ENCODE data around the gene MCU. TPM values are rescaled to one million over a fixed set of nuclear protein-coding genes. Genes with fewer than 3 reads are reported as not detected.

Gene MCU
- total and polyA plus RNA-seq, 7 experiments from 2014 or later: 4.8 to 14.3 (median 10.7) TPM

DNA sequence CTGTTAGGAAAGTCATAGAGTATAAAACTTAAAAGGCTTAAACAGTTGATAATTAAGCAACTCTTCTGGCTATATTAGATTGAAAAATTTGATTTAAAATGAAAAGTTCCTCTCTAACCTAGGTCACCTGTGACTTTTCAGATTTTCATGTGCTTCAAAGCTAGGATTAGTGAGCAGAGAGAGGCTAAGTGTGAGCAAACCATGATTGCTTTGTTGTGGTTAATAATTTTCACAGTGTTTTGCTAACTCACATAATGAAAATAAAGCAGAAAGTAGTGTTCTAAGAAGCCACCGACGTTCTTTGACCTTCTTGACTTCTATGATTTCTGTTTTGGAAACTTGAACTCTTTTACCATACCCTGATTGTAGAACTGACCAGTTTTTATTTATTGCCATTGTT, 126.1 kb downstream of the MCU start:
- no peak overlapping the region for H3K27ac ChIP-seq (ENCODE audit: low read depth, low read length)
- H3K9me3 ChIP-seq (ENCODE audit: control insufficient read depth in 2 of 3, low read length in 3 of 3): no peaks in the 10 kb centered on the region
- no peak overlapping the region for H3K27ac Mint-ChIP-seq
- DNase-seq: no peak
- no peaks in the 10 kb centered on the region for H3K4me1 ChIP-seq (ENCODE audit: control insufficient read depth in 2 of 2, insufficient read depth in 2 of 2, low read length in 2 of 2)
- no peaks in the 10 kb centered on the region for H3K27me3 Mint-ChIP-seq
- peaks cover 0 to 8% (median 1%) of the 10 kb centered on the region in 11 donors for H3K9me3 Mint-ChIP-seq
- ChIA-PET POLR2A (no interaction called here), CTCF (no interaction called here)
- no peak for ATAC-seq
- H3K36me3 ChIP-seq (ENCODE audit: control insufficient read depth in 2 of 3, insufficient read depth in 3 of 3, low read length in 3 of 3): no peaks in the 10 kb centered on the region
- H3K4me3 Mint-ChIP-seq: no peak overlapping the region
- intact Hi-C loops (cut with micrococcal nuclease): no loop called here
- H3K4me1 Mint-ChIP-seq: peaks cover 0 to 13% (median 3%) of the 10 kb centered on the region in 7 donors
- H3K36me3 Mint-ChIP-seq: peaks cover 0 to 12% (median 0%) of the 10 kb centered on the region in 5 donors
- H3K27me3 ChIP-seq (ENCODE audit: control insufficient read depth in 2 of 2, insufficient read depth in 2 of 2, low read length in 2 of 2): no peaks in the 10 kb centered on the region
- H3K4me3 ChIP-seq (ENCODE audit: low read length): no peak overlapping the region

DNA sequence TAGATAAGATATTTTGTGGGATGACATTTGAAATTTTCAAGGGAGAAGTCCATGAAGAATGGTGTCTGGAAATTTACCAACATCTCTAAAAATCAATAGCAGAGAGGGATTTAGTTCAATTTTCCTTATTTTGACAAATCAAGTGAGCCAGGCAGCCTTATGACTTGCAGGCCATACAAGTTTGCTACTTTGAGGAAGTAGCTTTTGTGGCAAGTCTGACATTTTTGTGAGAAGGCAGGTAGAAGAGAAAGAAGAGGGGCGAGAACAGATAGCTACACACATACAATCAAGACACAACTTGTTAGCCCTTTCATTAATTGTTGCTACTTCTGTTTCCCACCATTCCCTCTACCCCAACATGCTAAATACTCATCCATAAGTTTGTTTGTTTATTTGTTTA, 127.1 kb downstream of the MCU start:
- ChIA-PET POLR2A (no interaction called here), CTCF (interaction anchor here (0.7 kb wide), 1 partner anchor 596 kb away, joined by 3 read pairs; no protein-coding TSS in a partner anchor)
- Mint-ChIP-seq H3K27ac (peak overlapping the region in 1 of 9 donors; percentile 76), H3K27me3 (no peaks in the 10 kb centered on the region), H3K4me1 (peaks cover 0 to 13% (median 3%) of the 10 kb centered on the region in 7 donors), H3K36me3 (peaks cover 0 to 9% (median 0%) of the 10 kb centered on the region in 5 donors), H3K4me3 (no peak overlapping the region), H3K9me3 (peaks cover 0 to 8% (median 0%) of the 10 kb centered on the region in 11 donors)
- H3K9me3 ChIP-seq (ENCODE audit: control insufficient read depth in 2 of 3, low read length in 3 of 3): no peaks in the 10 kb centered on the region
- H3K27me3 ChIP-seq (ENCODE audit: control insufficient read depth in 2 of 2, insufficient read depth in 2 of 2, low read length in 2 of 2): no peaks in the 10 kb centered on the region
- ATAC-seq (no peak), DNase-seq (no peak)
- H3K4me3 ChIP-seq (ENCODE audit: low read length): no peak overlapping the region
- no peak overlapping the region for H3K27ac ChIP-seq (ENCODE audit: low read depth, low read length)
- intact Hi-C loops (cut with micrococcal nuclease): no loop called here
- H3K4me1 ChIP-seq (ENCODE audit: control insufficient read depth in 2 of 2, insufficient read depth in 2 of 2, low read length in 2 of 2): no peaks in the 10 kb centered on the region
- H3K36me3 ChIP-seq (ENCODE audit: control insufficient read depth in 2 of 3, insufficient read depth in 3 of 3, low read length in 3 of 3): no peaks in the 10 kb centered on the region

- DNase-seq (no peak), ATAC-seq (no peak)
- no peaks in the 10 kb centered on the region for H3K27me3 Mint-ChIP-seq
- H3K4me1 Mint-ChIP-seq: peaks cover 0 to 13% (median 3%) of the 10 kb centered on the region in 7 donors
- H3K4me3 Mint-ChIP-seq: no peak overlapping the region
- intact Hi-C loops (cut with micrococcal nuclease): no loop called here
- ChIA-PET POLR2A (no interaction called here), CTCF (no interaction called here)
- H3K4me1 ChIP-seq (ENCODE audit: control insufficient read depth in 2 of 2, insufficient read depth in 2 of 2, low read length in 2 of 2): no peaks in the 10 kb centered on the region
- peaks cover 0 to 8% (median 0%) of the 10 kb centered on the region in 11 donors for H3K9me3 Mint-ChIP-seq
- no peaks in the 10 kb centered on the region for H3K27me3 ChIP-seq (ENCODE audit: control insufficient read depth in 2 of 2, insufficient read depth in 2 of 2, low read length in 2 of 2)
- no peaks in the 10 kb centered on the region for H3K9me3 ChIP-seq (ENCODE audit: control insufficient read depth in 2 of 3, low read length in 3 of 3)
- H3K27ac ChIP-seq (ENCODE audit: low read depth, low read length): no peak overlapping the region
- H3K4me3 ChIP-seq (ENCODE audit: low read length): no peak overlapping the region
- H3K36me3 Mint-ChIP-seq: peaks cover 0 to 9% (median 0%) of the 10 kb centered on the region in 5 donors
- no peak overlapping the region for H3K27ac Mint-ChIP-seq
- H3K36me3 ChIP-seq (ENCODE audit: control insufficient read depth in 2 of 3, insufficient read depth in 3 of 3, low read length in 3 of 3): no peaks in the 10 kb centered on the region
Measured at GRCh38 chr10:72821606-72822005, 129.7 kb downstream of the MCU start.

DNA sequence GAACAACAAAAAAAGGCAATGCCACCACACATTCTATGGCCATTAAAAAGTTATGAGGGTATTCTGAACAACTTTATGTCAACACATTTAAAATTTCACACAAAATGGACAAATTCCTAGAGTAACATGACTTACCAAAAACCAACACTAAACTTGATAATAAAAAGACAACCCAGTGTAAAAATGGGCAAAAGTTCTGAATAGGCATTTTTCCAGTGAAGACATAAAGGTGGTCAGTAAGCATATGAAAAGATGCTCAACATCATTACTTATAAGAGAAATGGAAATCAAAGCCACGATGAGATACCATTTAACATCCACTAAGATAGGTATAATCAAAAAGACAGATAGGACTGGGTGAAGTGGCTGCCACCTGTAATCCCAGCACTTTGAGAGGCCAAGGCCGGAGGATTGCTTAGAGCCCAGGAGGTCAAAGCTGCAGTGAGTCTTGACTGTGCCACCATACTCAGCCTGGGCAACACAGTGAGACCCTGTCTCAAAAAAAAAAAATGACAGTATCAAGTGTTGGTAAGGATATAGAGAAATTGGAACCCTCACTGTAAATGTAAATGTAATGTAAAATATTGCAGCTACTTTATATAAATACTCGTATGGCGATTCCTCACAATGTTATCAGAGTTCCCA, 130.5 kb downstream of the MCU start:
- H3K36me3 ChIP-seq (ENCODE audit: control insufficient read depth in 2 of 3, insufficient read depth in 3 of 3, low read length in 3 of 3): no peaks in the 10 kb centered on the region
- ChIA-PET CTCF (no interaction called here), POLR2A (interaction anchor here (0.6 kb wide), 1 partner anchor 51 kb away, joined by 3 read pairs; no protein-coding TSS in a partner anchor)
- Mint-ChIP-seq H3K36me3 (peaks cover 0 to 9% (median 0%) of the 10 kb centered on the region in 5 donors), H3K27me3 (no peaks in the 10 kb centered on the region), H3K4me1 (peaks cover 0 to 13% (median 3%) of the 10 kb centered on the region in 7 donors), H3K9me3 (peaks cover 0 to 8% (median 0%) of the 10 kb centered on the region in 11 donors), H3K4me3 (no peak overlapping the region), H3K27ac (no peak overlapping the region)
- no peak for ATAC-seq
- H3K27me3 ChIP-seq (ENCODE audit: control insufficient read depth in 2 of 2, insufficient read depth in 2 of 2, low read length in 2 of 2): no peaks in the 10 kb centered on the region
- H3K4me1 ChIP-seq (ENCODE audit: control insufficient read depth in 2 of 2, insufficient read depth in 2 of 2, low read length in 2 of 2): no peaks in the 10 kb centered on the region
- no peaks in the 10 kb centered on the region for H3K9me3 ChIP-seq (ENCODE audit: control insufficient read depth in 2 of 3, low read length in 3 of 3)
- no peak overlapping the region for H3K4me3 ChIP-seq (ENCODE audit: low read length)
- no peak for DNase-seq
- intact Hi-C loops (cut with micrococcal nuclease): no loop called here
- no peak overlapping the region for H3K27ac ChIP-seq (ENCODE audit: low read depth, low read length)

DNA sequence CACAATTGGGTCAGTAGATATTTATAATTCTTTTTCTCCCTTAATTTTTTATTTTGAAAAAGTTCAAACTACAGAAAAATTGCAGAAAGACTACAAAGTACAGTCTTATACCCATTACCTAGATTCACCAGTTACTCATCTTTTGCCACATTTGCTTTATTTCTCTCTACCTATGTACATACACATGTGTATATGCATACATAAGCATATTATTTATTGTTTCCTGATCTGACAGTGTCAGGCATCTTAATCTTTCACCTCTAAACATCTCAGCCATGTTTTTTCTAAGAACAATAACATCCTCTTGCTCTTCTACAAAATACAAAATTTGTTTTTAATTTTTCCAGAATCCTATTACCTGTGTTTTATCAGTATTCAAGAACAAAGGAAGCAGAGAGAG, 133.2 kb downstream of the MCU start:
- H3K27me3 ChIP-seq (ENCODE audit: control insufficient read depth in 2 of 2, insufficient read depth in 2 of 2, low read length in 2 of 2): no peaks in the 10 kb centered on the region
- Mint-ChIP-seq H3K4me1 (peaks cover 0 to 2% (median 0%) of the 10 kb centered on the region in 7 donors), H3K27ac (no peak overlapping the region), H3K36me3 (peaks cover 0 to 9% (median 0%) of the 10 kb centered on the region in 5 donors), H3K4me3 (no peak overlapping the region), H3K9me3 (peaks cover 0 to 8% (median 0%) of the 10 kb centered on the region in 11 donors), H3K27me3 (no peaks in the 10 kb centered on the region)
- no peak overlapping the region for H3K4me3 ChIP-seq (ENCODE audit: low read length)
- H3K27ac ChIP-seq (ENCODE audit: low read depth, low read length): no peak overlapping the region
- CTCF ChIA-PET: no interaction called here
- POLR2A ChIA-PET: no interaction called here
- H3K36me3 ChIP-seq (ENCODE audit: control insufficient read depth in 2 of 3, insufficient read depth in 3 of 3, low read length in 3 of 3): no peaks in the 10 kb centered on the region
- H3K4me1 ChIP-seq (ENCODE audit: control insufficient read depth in 2 of 2, insufficient read depth in 2 of 2, low read length in 2 of 2): no peaks in the 10 kb centered on the region
- no peak for ATAC-seq
- DNase-seq: no peak
- intact Hi-C loops (cut with micrococcal nuclease): no loop called here
- H3K9me3 ChIP-seq (ENCODE audit: control insufficient read depth in 2 of 3, low read length in 3 of 3): no peaks in the 10 kb centered on the region

GRCh38 chr10:72826346-72826745, 134.4 kb downstream of the MCU start:
- H3K4me3 ChIP-seq (ENCODE audit: low read length): no peak overlapping the region
- intact Hi-C loops (cut with micrococcal nuclease): no loop called here
- no peak overlapping the region for H3K27ac Mint-ChIP-seq
- ChIA-PET CTCF (no interaction called here), POLR2A (interaction anchor here (0.7 kb wide), 1 partner anchor 32 kb away, joined by 3 read pairs; no protein-coding TSS in a partner anchor)
- H3K36me3 ChIP-seq (ENCODE audit: control insufficient read depth in 2 of 3, insufficient read depth in 3 of 3, low read length in 3 of 3): no peaks in the 10 kb centered on the region
- peaks cover 0 to 2% (median 0%) of the 10 kb centered on the region in 7 donors for H3K4me1 Mint-ChIP-seq
- no peak for DNase-seq
- H3K27me3 ChIP-seq (ENCODE audit: control insufficient read depth in 2 of 2, insufficient read depth in 2 of 2, low read length in 2 of 2): no peaks in the 10 kb centered on the region
- H3K9me3 Mint-ChIP-seq: peaks cover 0 to 8% (median 0%) of the 10 kb centered on the region in 11 donors
- H3K4me3 Mint-ChIP-seq: no peak overlapping the region
- H3K36me3 Mint-ChIP-seq: peaks cover 0 to 6% (median 0%) of the 10 kb centered on the region in 5 donors
- no peak overlapping the region for H3K27ac ChIP-seq (ENCODE audit: low read depth, low read length)
- H3K9me3 ChIP-seq (ENCODE audit: control insufficient read depth in 2 of 3, low read length in 3 of 3): no peaks in the 10 kb centered on the region
- no peaks in the 10 kb centered on the region for H3K27me3 Mint-ChIP-seq
- no peaks in the 10 kb centered on the region for H3K4me1 ChIP-seq (ENCODE audit: control insufficient read depth in 2 of 2, insufficient read depth in 2 of 2, low read length in 2 of 2)
- no peak for ATAC-seq

- no peak overlapping the region for H3K27ac ChIP-seq (ENCODE audit: low read depth, low read length)
- no peaks in the 10 kb centered on the region for H3K9me3 ChIP-seq (ENCODE audit: control insufficient read depth in 2 of 3, low read length in 3 of 3)
- no peak for ATAC-seq
- DNase-seq: no peak
- H3K27me3 Mint-ChIP-seq: no peaks in the 10 kb centered on the region
- H3K4me1 ChIP-seq (ENCODE audit: control insufficient read depth in 2 of 2, insufficient read depth in 2 of 2, low read length in 2 of 2): no peaks in the 10 kb centered on the region
- intact Hi-C loops (cut with micrococcal nuclease): no loop called here
- no peak overlapping the region for H3K27ac Mint-ChIP-seq
- H3K27me3 ChIP-seq (ENCODE audit: control insufficient read depth in 2 of 2, insufficient read depth in 2 of 2, low read length in 2 of 2): no peaks in the 10 kb centered on the region
- ChIA-PET POLR2A (no interaction called here), CTCF (no interaction called here)
- no peaks in the 10 kb centered on the region for H3K36me3 Mint-ChIP-seq
- peaks cover 0 to 3% (median 0%) of the 10 kb centered on the region in 11 donors for H3K9me3 Mint-ChIP-seq
- no peak overlapping the region for H3K4me3 ChIP-seq (ENCODE audit: low read length)
- H3K36me3 ChIP-seq (ENCODE audit: control insufficient read depth in 2 of 3, insufficient read depth in 3 of 3, low read length in 3 of 3): no peaks in the 10 kb centered on the region
- no peak overlapping the region for H3K4me3 Mint-ChIP-seq
- peaks cover 0 to 2% (median 0%) of the 10 kb centered on the region in 7 donors for H3K4me1 Mint-ChIP-seq
Measured at GRCh38 chr10:72828294-72828693, 136.4 kb downstream of the MCU start.

Data from naive thymus-derived CD4-positive, alpha-beta T cell (primary cell).